ENCODE results near the gene DCAF11. TPM values are rescaled to one million over a fixed set of nuclear protein-coding genes. Genes with fewer than 3 reads are reported as not detected.

DCAF11 gene
- total and polyA plus RNA-seq, 2 of the 13 experiments (the other 11 are each of a cell fraction or from before 2014, with no cell fraction given): 150 to 257 TPM

GRCh38 chr14:24127673-24128072, 13.1 kb downstream of the DCAF11 start (continued):
- TF ChIP-seq ZNF281 (CRISPR knock-in tag; IDR thresholded peaks at IDR 0.05; ENCODE audit: borderline replicate concordance) (no peak), ZNF616 (CRISPR knock-in tag; IDR thresholded peaks at IDR 0.05; ENCODE audit: low read depth) (no peak), ZBTB25 (CRISPR knock-in tag; IDR thresholded peaks at IDR 0.05) (no peak), EED (CRISPR knock-in tag; IDR thresholded peaks at IDR 0.05) (no peak), USF2 (IDR thresholded peaks at IDR 0.05; ENCODE audit: low read depth, low read length) (no peak), USF2 (CRISPR knock-in tag; IDR thresholded peaks at IDR 0.05; ENCODE audit: borderline replicate concordance) (no peak), BORCS8-MEF2B (CRISPR knock-in tag; IDR thresholded peaks at IDR 0.05) (0 out of 2 replicates have a peak, but pooled peaks have one; percentile 32), MAFK (conservative IDR thresholded peaks at IDR 0.05 in 1 of 2, IDR thresholded peaks at IDR 0.05 in 1 of 2; ENCODE audit: low read length in 2 of 2) (no peak), ZFP41 (CRISPR knock-in tag; IDR thresholded peaks at IDR 0.05; ENCODE audit: borderline replicate concordance) (no peak), LBX2 (CRISPR knock-in tag; IDR thresholded peaks at IDR 0.05; ENCODE audit: borderline replicate concordance) (peak; percentile 9; the same call in 1 of the 2 replicates), ZMYM3 (CRISPR knock-in tag; IDR thresholded peaks at IDR 0.05) (no peak), ZNF335 (CRISPR knock-in tag; IDR thresholded peaks at IDR 0.05) (no peak), ARID2 (CRISPR knock-in tag; IDR thresholded peaks at IDR 0.05; ENCODE audit: borderline replicate concordance) (0 out of 2 replicates have a peak, but pooled peaks have one; percentile 23), BRF2 (CRISPR knock-in tag; IDR thresholded peaks at IDR 0.05) (0 out of 2 replicates have a peak, but pooled peaks have one; percentile 21), GATA4 (IDR thresholded peaks at IDR 0.05; ENCODE audit: borderline replicate concordance, low read depth) (no peak), ZFP36L1 (CRISPR knock-in tag; IDR thresholded peaks at IDR 0.05) (no peak), SUZ12 (IDR thresholded peaks at IDR 0.05; ENCODE audit: low read depth, low read length) (no peak)
